HG03439 (cell line): Measurements from ENCODE around the gene PGLYRP4.

ENCODE experiments used
- ATAC-seq: cut with Tn5 transposase; IDR thresholded peaks from one replicate; pipeline ENCODE4 v1.9.1; 2021; ENCODE audit warnings: mild to moderate bottlenecking, moderate library complexity; ENCODE audit not compliant: unreplicated experiment

PGLYRP4 gene

GRCh38 chr1:153348511-153349362, at the start of gene PGLYRP4:
PGLYRP4 (minus strand) TSS chr1:153348841; CDS start chr1:153347932, 909 bp downstream.
- ATAC-seq, result no peak

GRCh38 chr1:153397924-153398651, 49.4 kb upstream of the PGLYRP4 start:
- no peak for ATAC-seq

- no peak for ATAC-seq
These were observed 48.6 kb upstream of the PGLYRP4 start for GRCh38 chr1:153397051-153397923.

GRCh38 chr1:153396461-153396860, 47.8 kb upstream of the PGLYRP4 start:
- no peak for ATAC-seq

GRCh38 chr1:153395776-153396175, 47.1 kb upstream of the PGLYRP4 start:
- no peak for ATAC-seq

- no peak for ATAC-seq
These were observed 46.6 kb upstream of the PGLYRP4 start for GRCh38 chr1:153395136-153395685.

GRCh38 chr1:153394391-153394790, 45.8 kb upstream of the PGLYRP4 start:
- ATAC-seq, result no peak

- ATAC-seq, result no peak
These were observed 45.3 kb upstream of the PGLYRP4 start for GRCh38 chr1:153393926-153394325.

- no peak for ATAC-seq
These were observed 44.2 kb upstream of the PGLYRP4 start for GRCh38 chr1:153392822-153393221.

- no peak for ATAC-seq
These were observed 43.6 kb upstream of the PGLYRP4 start for GRCh38 chr1:153392258-153392657.

- no peak for ATAC-seq
These were observed 42.5 kb upstream of the PGLYRP4 start, which contains the start of gene S100A8 for GRCh38 chr1:153390938-153391710. S100A8 (minus strand) TSS chr1:153391073; CDS start chr1:153390535, 538 bp downstream.

- ATAC-seq, result no peak
These were observed 41.6 kb upstream of the PGLYRP4 start for GRCh38 chr1:153389973-153390879.

- ATAC-seq, result no peak
These were observed 40.8 kb upstream of the PGLYRP4 start for GRCh38 chr1:153389401-153389800.

- ATAC-seq, result no peak
These were observed 39.1 kb upstream of the PGLYRP4 start for GRCh38 chr1:153387785-153388184.

GRCh38 chr1:153387001-153387400, 38.4 kb upstream of the PGLYRP4 start:
- ATAC-seq, result no peak

GRCh38 chr1:153386500-153386901, 37.9 kb upstream of the PGLYRP4 start:
- ATAC-seq, result no peak

- ATAC-seq, result no peak
These were observed 36.4 kb upstream of the PGLYRP4 start for GRCh38 chr1:153384958-153385580.

- ATAC-seq, result no peak
These were observed 32.1 kb upstream of the PGLYRP4 start for GRCh38 chr1:153380711-153381110.
